ENCODE measurements around the gene ACTR5.

DNA sequence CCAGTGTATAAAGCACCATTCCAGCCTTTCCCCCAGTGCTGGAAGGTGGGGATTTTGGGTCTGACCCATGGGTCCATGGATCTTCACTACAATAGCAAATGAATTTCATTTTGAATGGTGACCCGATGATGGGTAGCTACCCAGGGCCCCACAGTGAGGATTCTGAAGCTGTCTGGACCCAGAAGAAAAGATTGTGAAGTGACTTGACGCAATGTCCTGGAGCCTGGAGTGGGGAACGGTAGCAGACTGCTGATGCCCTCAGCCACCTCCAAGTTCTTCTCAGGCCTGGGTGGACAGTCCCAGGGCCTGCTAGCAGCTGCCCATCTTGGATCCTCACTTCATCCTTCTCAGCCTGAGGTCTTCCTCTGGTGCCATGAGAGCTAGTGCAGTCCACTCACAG, 47.3 kb upstream of the ACTR5 start:
- TF ChIP-seq CTCF (IDR thresholded peaks at IDR 0.05) (no peak), POLR2A (IDR thresholded peaks at IDR 0.05) (no peak), POLR2AphosphoS5 (IDR thresholded peaks at IDR 0.05) (no peak), EP300 (IDR thresholded peaks at IDR 0.05) (no peak)

Measured in gastroesophageal sphincter (tissue), 3 donors.